ENCODE results near the gene TCERG1L.

TCERG1L gene

DNA sequence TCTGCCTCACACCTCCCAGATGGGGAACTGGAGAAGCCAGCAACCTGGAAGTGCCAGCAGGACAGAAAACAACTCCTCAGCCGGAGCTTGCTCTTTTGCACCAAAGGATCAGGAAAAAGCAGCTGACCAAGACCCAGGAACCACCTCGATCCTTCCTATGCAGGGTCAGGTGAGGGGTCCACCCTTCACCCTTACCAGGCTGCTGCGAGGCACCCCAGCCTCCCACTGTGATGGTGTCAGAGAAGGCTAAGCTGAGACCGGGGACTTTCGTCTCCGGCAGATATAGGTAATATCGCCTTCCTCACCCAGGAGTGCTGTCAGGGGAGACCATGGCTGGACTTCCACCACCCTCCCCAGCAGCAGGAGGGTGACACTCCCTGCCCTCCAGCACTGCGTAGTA lies 254.7 kb downstream of the TCERG1L start:
- H3K4me3 ChIP-seq (ENCODE audit: control insufficient read depth in 1 of 7, extremely low read depth in 1 of 7, insufficient read depth in 4 of 7, low read depth in 2 of 7, low read length in 6 of 7), result no peak overlapping the region
- H3K9me3 ChIP-seq (ENCODE audit: control extremely low read depth in 1 of 5, control insufficient read depth in 4 of 5, insufficient read depth in 2 of 5, low read depth in 1 of 5, low read length in 4 of 5), result peaks cover 0 to 10% (median 0%) of the 10 kb centered on the region in 5 experiments
- WGBS (ENCODE audit: insufficient coverage), result 83% methylated on average over 2 of the region's 8 CpGs
- DNase-seq, result no peak
- peaks cover 0 to 3% (median 0%) of the 10 kb centered on the region in 5 experiments for H3K27me3 ChIP-seq (replicated peaks in 2 of 5; ENCODE audit: control insufficient read depth in 4 of 5, insufficient read depth in 5 of 5, low read length in 4 of 5)
- ChIA-PET POLR2A (no interaction called here), CTCF (no interaction called here)
- H3K36me3 ChIP-seq (ENCODE audit: control insufficient read depth in 4 of 4, insufficient read depth in 4 of 4, low read length in 3 of 4), result no peaks in the 10 kb centered on the region
- H3K27ac ChIP-seq (ENCODE audit: insufficient read depth in 1 of 2, low read depth in 1 of 2, low read length in 2 of 2, poor library complexity in 1 of 2, severe bottlenecking in 2 of 2), result no peak overlapping the region
- no peaks in the 10 kb centered on the region for H3K4me1 ChIP-seq (ENCODE audit: control extremely low read depth in 1 of 4, control insufficient read depth in 4 of 4, insufficient read depth in 4 of 4, low read length in 3 of 4)

DNA sequence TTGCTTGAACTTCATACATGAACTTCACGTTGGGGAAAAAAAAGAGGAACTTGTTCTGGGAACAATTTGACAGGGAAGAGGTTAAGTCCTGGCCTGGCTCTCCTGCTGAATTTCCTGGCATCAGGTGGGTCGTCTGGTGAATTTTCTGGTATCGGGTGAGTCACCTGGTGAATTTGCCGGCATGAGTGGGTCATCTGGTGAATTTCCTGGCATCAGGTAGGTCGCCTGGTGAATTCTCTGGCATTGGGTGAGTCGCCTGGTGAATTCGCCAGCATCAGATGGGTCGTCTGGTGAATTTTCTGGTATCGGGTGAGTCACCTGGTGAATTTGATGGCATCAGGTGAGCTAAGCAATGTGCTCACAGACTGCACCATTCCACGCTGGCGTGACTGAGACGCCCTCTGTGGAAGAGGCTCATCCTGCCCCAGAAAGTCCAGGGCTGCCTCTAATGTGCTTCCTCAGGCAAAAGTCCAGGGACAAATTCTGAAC lies 255.4 kb downstream of the TCERG1L start:
- Histone ChIP-seq H3K4me3 (ENCODE audit: control insufficient read depth in 1 of 7, extremely low read depth in 1 of 7, insufficient read depth in 4 of 7, low read depth in 2 of 7, low read length in 6 of 7) (no peak overlapping the region), H3K9me3 (ENCODE audit: control extremely low read depth in 1 of 5, control insufficient read depth in 4 of 5, insufficient read depth in 2 of 5, low read depth in 1 of 5, low read length in 4 of 5) (peaks cover 0 to 15% (median 0%) of the 10 kb centered on the region in 5 experiments), H3K36me3 (ENCODE audit: control insufficient read depth in 4 of 4, insufficient read depth in 4 of 4, low read length in 3 of 4) (no peaks in the 10 kb centered on the region), H3K27me3 (replicated peaks in 2 of 5; ENCODE audit: control insufficient read depth in 4 of 5, insufficient read depth in 5 of 5, low read length in 4 of 5) (peaks cover 0 to 3% (median 0%) of the 10 kb centered on the region in 5 experiments), H3K27ac (ENCODE audit: insufficient read depth in 1 of 2, low read depth in 1 of 2, low read length in 2 of 2, poor library complexity in 1 of 2, severe bottlenecking in 2 of 2) (no peak overlapping the region), H3K4me1 (ENCODE audit: control extremely low read depth in 1 of 4, control insufficient read depth in 4 of 4, insufficient read depth in 4 of 4, low read length in 3 of 4) (no peaks in the 10 kb centered on the region)
- POLR2A ChIA-PET, result no interaction called here
- CTCF ChIA-PET, result no interaction called here
- DNase-seq, result no peak
- 72% methylated on average over 12 of the region's 12 CpGs for WGBS (ENCODE audit: insufficient coverage)

DNA sequence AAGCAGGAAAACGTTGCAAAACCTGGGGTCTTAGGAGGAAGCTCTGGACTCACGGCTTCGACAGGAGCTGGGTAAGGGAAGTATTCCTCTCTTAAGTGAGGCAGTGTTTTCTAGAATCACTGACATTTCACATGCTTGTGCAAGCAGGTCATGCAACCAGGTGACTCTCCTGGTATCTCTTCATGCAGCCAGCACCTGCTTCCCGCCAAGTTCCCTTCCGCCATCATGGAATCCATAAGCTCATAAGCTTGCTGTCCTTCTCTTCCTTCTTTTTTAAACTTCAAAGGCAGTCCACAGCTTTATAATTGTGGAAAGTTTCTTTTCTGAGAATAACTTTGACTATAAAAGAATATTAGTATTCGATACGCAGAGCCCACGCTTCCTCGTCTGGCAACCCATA lies 256.1 kb downstream of the TCERG1L start:
- no peak for DNase-seq
- Histone ChIP-seq H3K36me3 (ENCODE audit: control insufficient read depth in 4 of 4, insufficient read depth in 4 of 4, low read length in 3 of 4) (no peaks in the 10 kb centered on the region), H3K4me3 (ENCODE audit: control insufficient read depth in 1 of 7, extremely low read depth in 1 of 7, insufficient read depth in 4 of 7, low read depth in 2 of 7, low read length in 6 of 7) (no peak overlapping the region), H3K9me3 (ENCODE audit: control extremely low read depth in 1 of 5, control insufficient read depth in 4 of 5, insufficient read depth in 2 of 5, low read depth in 1 of 5, low read length in 4 of 5) (peaks cover 0 to 17% (median under 1%) of the 10 kb centered on the region in 5 experiments), H3K4me1 (ENCODE audit: control extremely low read depth in 1 of 4, control insufficient read depth in 4 of 4, insufficient read depth in 4 of 4, low read length in 3 of 4) (no peaks in the 10 kb centered on the region), H3K27me3 (replicated peaks in 2 of 5; ENCODE audit: control insufficient read depth in 4 of 5, insufficient read depth in 5 of 5, low read length in 4 of 5) (peaks cover 0 to 3% (median 0%) of the 10 kb centered on the region in 5 experiments), H3K27ac (ENCODE audit: insufficient read depth in 1 of 2, low read depth in 1 of 2, low read length in 2 of 2, poor library complexity in 1 of 2, severe bottlenecking in 2 of 2) (no peak overlapping the region)
- WGBS (ENCODE audit: insufficient coverage), result 76% methylated on average over 7 of the region's 9 CpGs
- POLR2A ChIA-PET, result no interaction called here
- CTCF ChIA-PET, result no interaction called here

DNA sequence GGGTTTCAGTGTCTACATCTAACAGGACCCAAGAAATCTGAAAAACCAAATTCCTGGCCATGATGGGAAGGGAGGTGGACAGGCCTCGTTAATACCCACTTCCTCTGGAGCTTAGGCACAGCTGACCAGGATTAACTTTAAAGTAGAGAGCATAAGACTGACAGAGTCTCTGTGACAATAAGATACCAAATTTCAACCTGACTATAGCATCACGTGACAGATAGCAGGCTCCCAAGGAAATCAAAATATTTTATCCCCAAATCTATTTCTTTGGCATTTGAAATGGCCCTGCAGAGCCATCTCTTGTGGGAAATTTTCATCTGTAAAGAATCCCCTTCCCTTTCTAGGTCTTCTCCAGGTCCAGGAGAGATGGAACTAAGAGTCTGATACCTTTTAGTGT lies 258.3 kb downstream of the TCERG1L start:
- DNase-seq, result no peak
- no peak overlapping the region for H3K27ac ChIP-seq (ENCODE audit: insufficient read depth in 1 of 2, low read depth in 1 of 2, low read length in 2 of 2, poor library complexity in 1 of 2, severe bottlenecking in 2 of 2)
- H3K36me3 ChIP-seq (ENCODE audit: control insufficient read depth in 4 of 4, insufficient read depth in 4 of 4, low read length in 3 of 4), result no peaks in the 10 kb centered on the region
- peaks cover 0 to 14% (median 3%) of the 10 kb centered on the region in 5 experiments for H3K27me3 ChIP-seq (replicated peaks in 2 of 5; ENCODE audit: control insufficient read depth in 4 of 5, insufficient read depth in 5 of 5, low read length in 4 of 5)
- CTCF ChIA-PET, result no interaction called here
- WGBS (ENCODE audit: insufficient coverage), result 100% methylated on average over 1 of the region's 2 CpGs
- POLR2A ChIA-PET, result no interaction called here
- no peak overlapping the region for H3K4me3 ChIP-seq (ENCODE audit: control insufficient read depth in 1 of 7, extremely low read depth in 1 of 7, insufficient read depth in 4 of 7, low read depth in 2 of 7, low read length in 6 of 7)
- peaks cover 0 to 12% (median 2%) of the 10 kb centered on the region in 5 experiments for H3K9me3 ChIP-seq (ENCODE audit: control extremely low read depth in 1 of 5, control insufficient read depth in 4 of 5, insufficient read depth in 2 of 5, low read depth in 1 of 5, low read length in 4 of 5)
- H3K4me1 ChIP-seq (ENCODE audit: control extremely low read depth in 1 of 4, control insufficient read depth in 4 of 4, insufficient read depth in 4 of 4, low read length in 3 of 4), result no peaks in the 10 kb centered on the region

DNA sequence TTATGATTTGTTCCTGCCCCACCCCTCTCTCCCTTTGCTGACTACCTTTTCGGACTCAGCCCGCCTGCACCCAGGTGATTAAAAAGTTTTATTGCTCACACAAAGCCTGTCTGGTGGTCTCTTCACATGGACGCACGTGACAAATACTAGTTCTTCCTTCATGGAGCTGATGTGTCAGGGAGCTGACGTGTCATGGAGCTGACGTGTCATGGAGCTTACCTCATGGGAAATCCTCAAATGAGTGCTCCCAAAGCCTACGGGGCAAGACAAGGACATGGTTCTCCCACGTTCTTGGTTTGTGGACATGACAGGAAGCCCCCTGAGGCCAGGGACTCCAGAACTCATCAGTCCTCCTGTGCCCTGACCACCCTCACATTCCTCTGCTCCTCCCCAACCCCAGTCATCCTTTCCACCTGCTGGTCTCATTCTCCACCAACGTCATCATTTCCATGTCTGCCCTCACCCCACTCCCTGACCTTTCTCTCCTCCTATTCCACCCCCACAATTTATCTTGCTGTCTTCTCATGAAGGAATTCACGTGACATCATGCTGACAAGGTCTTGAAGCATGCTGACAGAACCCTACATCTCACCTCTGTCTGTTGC lies 261.3 kb downstream of the TCERG1L start:
- CTCF ChIA-PET, result no interaction called here
- no peaks in the 10 kb centered on the region for H3K4me1 ChIP-seq (ENCODE audit: control extremely low read depth in 1 of 4, control insufficient read depth in 4 of 4, insufficient read depth in 4 of 4, low read length in 3 of 4)
- H3K27ac ChIP-seq (ENCODE audit: insufficient read depth in 1 of 2, low read depth in 1 of 2, low read length in 2 of 2, poor library complexity in 1 of 2, severe bottlenecking in 2 of 2), result no peak overlapping the region
- WGBS (ENCODE audit: insufficient coverage), result 91% methylated on average over 10 of the region's 10 CpGs
- no peak for DNase-seq
- peaks cover 0 to 12% (median 2%) of the 10 kb centered on the region in 5 experiments for H3K9me3 ChIP-seq (ENCODE audit: control extremely low read depth in 1 of 5, control insufficient read depth in 4 of 5, insufficient read depth in 2 of 5, low read depth in 1 of 5, low read length in 4 of 5)
- peaks cover 0 to 21% (median under 1%) of the 10 kb centered on the region in 5 experiments for H3K27me3 ChIP-seq (replicated peaks in 2 of 5; ENCODE audit: control insufficient read depth in 4 of 5, insufficient read depth in 5 of 5, low read length in 4 of 5)
- POLR2A ChIA-PET, result no interaction called here
- no peak overlapping the region for H3K4me3 ChIP-seq (ENCODE audit: control insufficient read depth in 1 of 7, extremely low read depth in 1 of 7, insufficient read depth in 4 of 7, low read depth in 2 of 7, low read length in 6 of 7)
- no peaks in the 10 kb centered on the region for H3K36me3 ChIP-seq (ENCODE audit: control insufficient read depth in 4 of 4, insufficient read depth in 4 of 4, low read length in 3 of 4)

DNA sequence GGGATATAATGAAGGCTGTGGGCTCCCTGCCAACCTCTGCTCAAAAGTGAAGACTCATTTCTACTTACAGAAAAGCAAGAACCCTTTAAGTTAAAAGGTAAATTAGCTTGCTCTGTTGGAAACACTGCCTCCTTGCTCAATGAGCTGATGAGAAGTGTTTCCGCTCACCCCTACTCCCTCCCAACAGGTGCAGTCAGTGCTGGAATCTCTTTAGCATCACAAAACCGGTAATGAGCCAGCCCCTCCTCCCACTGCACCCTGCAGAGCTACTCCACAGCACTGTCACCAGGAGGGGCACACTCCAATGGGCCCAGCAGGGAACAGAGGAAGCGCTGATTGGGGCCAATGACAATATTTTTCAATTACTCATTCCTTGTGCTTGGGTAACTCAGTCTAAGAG lies 262.5 kb downstream of the TCERG1L start:
- no peaks in the 10 kb centered on the region for H3K4me1 ChIP-seq (ENCODE audit: control extremely low read depth in 1 of 4, control insufficient read depth in 4 of 4, insufficient read depth in 4 of 4, low read length in 3 of 4)
- ChIA-PET POLR2A (no interaction called here), CTCF (no interaction called here)
- H3K27ac ChIP-seq (ENCODE audit: insufficient read depth in 1 of 2, low read depth in 1 of 2, low read length in 2 of 2, poor library complexity in 1 of 2, severe bottlenecking in 2 of 2), result no peak overlapping the region
- WGBS (ENCODE audit: insufficient coverage), result 32% methylated on average over 3 of the region's 3 CpGs
- peaks cover 0 to 12% (median 2%) of the 10 kb centered on the region in 5 experiments for H3K9me3 ChIP-seq (ENCODE audit: control extremely low read depth in 1 of 5, control insufficient read depth in 4 of 5, insufficient read depth in 2 of 5, low read depth in 1 of 5, low read length in 4 of 5)
- DNase-seq, result no peak
- H3K4me3 ChIP-seq (ENCODE audit: control insufficient read depth in 1 of 7, extremely low read depth in 1 of 7, insufficient read depth in 4 of 7, low read depth in 2 of 7, low read length in 6 of 7), result no peak overlapping the region
- H3K27me3 ChIP-seq (replicated peaks in 2 of 5; ENCODE audit: control insufficient read depth in 4 of 5, insufficient read depth in 5 of 5, low read length in 4 of 5), result peaks cover 0 to 21% (median 0%) of the 10 kb centered on the region in 5 experiments
- no peaks in the 10 kb centered on the region for H3K36me3 ChIP-seq (ENCODE audit: control insufficient read depth in 4 of 4, insufficient read depth in 4 of 4, low read length in 3 of 4)

DNA sequence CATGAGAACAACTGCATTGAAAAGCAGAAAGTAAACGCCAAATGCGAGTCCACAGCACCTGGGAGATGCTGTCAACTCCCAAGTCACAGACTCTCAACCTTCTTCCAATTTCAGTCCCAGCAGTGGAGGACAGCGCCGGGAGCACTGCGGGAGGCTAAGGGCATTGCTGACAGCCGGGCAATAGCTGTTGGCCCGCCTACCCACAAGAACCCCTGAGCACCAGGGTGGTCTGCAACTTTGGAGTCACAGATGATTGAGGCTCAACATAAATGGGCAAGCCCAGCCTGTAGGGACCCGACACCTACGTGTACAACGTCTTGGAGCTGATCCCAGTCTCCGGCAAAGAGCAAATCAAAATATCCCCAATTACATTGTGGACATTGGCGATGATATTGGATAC lies 262.9 kb downstream of the TCERG1L start:
- Histone ChIP-seq H3K4me3 (ENCODE audit: control insufficient read depth in 1 of 7, extremely low read depth in 1 of 7, insufficient read depth in 4 of 7, low read depth in 2 of 7, low read length in 6 of 7) (no peak overlapping the region), H3K27me3 (replicated peaks in 2 of 5; ENCODE audit: control insufficient read depth in 4 of 5, insufficient read depth in 5 of 5, low read length in 4 of 5) (peaks cover 0 to 21% (median 0%) of the 10 kb centered on the region in 5 experiments), H3K27ac (ENCODE audit: insufficient read depth in 1 of 2, low read depth in 1 of 2, low read length in 2 of 2, poor library complexity in 1 of 2, severe bottlenecking in 2 of 2) (no peak overlapping the region), H3K36me3 (ENCODE audit: control insufficient read depth in 4 of 4, insufficient read depth in 4 of 4, low read length in 3 of 4) (no peaks in the 10 kb centered on the region), H3K9me3 (ENCODE audit: control extremely low read depth in 1 of 5, control insufficient read depth in 4 of 5, insufficient read depth in 2 of 5, low read depth in 1 of 5, low read length in 4 of 5) (peaks cover 0 to 12% (median 2%) of the 10 kb centered on the region in 5 experiments), H3K4me1 (ENCODE audit: control extremely low read depth in 1 of 4, control insufficient read depth in 4 of 4, insufficient read depth in 4 of 4, low read length in 3 of 4) (no peaks in the 10 kb centered on the region)
- 33% methylated on average over 7 of the region's 12 CpGs for WGBS (ENCODE audit: insufficient coverage)
- POLR2A ChIA-PET, result no interaction called here
- CTCF ChIA-PET, result no interaction called here
- no peak for DNase-seq
